Fibroblast of lung (primary cell): ENCODE results near the gene FLYWCH2. TPM values are rescaled to one million over a fixed set of nuclear protein-coding genes. Genes with fewer than 3 reads are reported as not detected.
A peak's percentile ranks its signal among the peaks of the same experiment; 100 is the strongest.

ENCODE experiments used
- DNase-seq, 2 donors: peaks; one replicate each; pipeline versions ENCODE4 v3.0.0 to v3.0.0-alpha.2; 2010; ENCODE audit warnings: low read depth in 2 of 2
- H2AFZ ChIP-seq: 2 replicates; pipeline ENCODE4 v1.5.1; 2012; ENCODE audit warnings: low read length, control low read depth, inconsistent platforms
- H3K27ac ChIP-seq: 2 replicates; pipeline ENCODE4 v1.5.1; 2011; ENCODE audit warnings: low read length, control low read depth; ENCODE audit not compliant: insufficient read depth
- H3K27me3 ChIP-seq: 2 replicates; pipeline ENCODE4 v1.5.1; 2011; ENCODE audit warnings: mild to moderate bottlenecking, low read length; ENCODE audit not compliant: control insufficient read depth, insufficient read depth
- H3K36me3 ChIP-seq: 2 replicates; pipeline ENCODE4 v1.5.1; 2011; ENCODE audit warnings: low read length; ENCODE audit not compliant: control insufficient read depth, insufficient read depth
- H3K4me1 ChIP-seq: 2 replicates; pipeline ENCODE4 v1.5.1; 2011; ENCODE audit warnings: low read length; ENCODE audit not compliant: control insufficient read depth, insufficient read depth; ENCODE audit errors: extremely low read depth
- H3K4me2 ChIP-seq: 2 replicates; pipeline ENCODE4 v1.5.1; 2011; ENCODE audit warnings: low read length, control low read depth; ENCODE audit not compliant: insufficient read depth; ENCODE audit errors: extremely low read depth
- H3K4me3 ChIP-seq, 4 experiments: fragments of 200-600 bp in 1 of 4; sonication (generic) in 1 of 4; replicated peaks in 1 of 4; 2 replicates each; pipeline ENCODE4 v1.5.1; 2011 to 2016; ENCODE audit warnings: low read length in 4 of 4, low read depth in 3 of 4, mild to moderate bottlenecking in 3 of 4, control low read depth in 2 of 4, inconsistent platforms in 1 of 4, mixed read lengths in 1 of 4; ENCODE audit not compliant: insufficient read depth in 1 of 4; ENCODE audit errors: control extremely low read depth in 1 of 4
- H3K79me2 ChIP-seq: 2 replicates; pipeline ENCODE4 v1.5.1; 2012; ENCODE audit warnings: mild to moderate bottlenecking, low read length, inconsistent platforms; ENCODE audit not compliant: control insufficient read depth, insufficient read depth
- H3K9ac ChIP-seq: 2 replicates; pipeline ENCODE4 v1.5.1; 2011; ENCODE audit warnings: mild to moderate bottlenecking, low read length, control low read depth; ENCODE audit not compliant: insufficient read depth
- H3K9me3 ChIP-seq: 2 replicates; pipeline ENCODE4 v1.5.1; 2012; ENCODE audit warnings: low read depth, low read length; ENCODE audit not compliant: control insufficient read depth, insufficient read depth
- H4K20me1 ChIP-seq: 2 replicates; pipeline ENCODE4 v1.5.1; 2011; ENCODE audit warnings: low read length; ENCODE audit not compliant: control insufficient read depth, insufficient read depth; ENCODE audit errors: extremely low read depth
- CTCF ChIP-seq, 2 donors: IDR thresholded peaks in 1 of 2; conservative IDR thresholded peaks in 1 of 2; 1 replicate in 1 of 2; 2 replicates in 1 of 2; pipeline ENCODE4 v1.5.1; 2011 to 2012; ENCODE audit warnings: low read length in 2 of 2, control low read depth in 1 of 2, inconsistent platforms in 1 of 2, low read depth in 1 of 2, mild to moderate bottlenecking in 1 of 2
- EZH2 ChIP-seq: IDR thresholded peaks from 2 replicates; pipeline ENCODE4 v1.5.1; 2012; ENCODE audit warnings: low read length, control low read depth, mild to moderate bottlenecking; ENCODE audit errors: missing control alignments
- polyA plus RNA-seq, 2 donors: library from polyadenylated mRNA; depleted of rRNA in 1 of 2; stranded (reverse) in 1 of 2; unstranded in 1 of 2; fragments of >200 nt; gene quantifications; 2 replicates each; pipeline ENCODE4 v1.2.1, GENCODE V29; 2011 to 2012; ENCODE audit warnings: missing spikeins in 1 of 2
- total RNA-seq: library from RNA; depleted of rRNA; stranded (reverse); fragments of >200 nt; gene quantifications from 2 replicates; pipeline ENCODE4 v1.2.1, GENCODE V29; 2014

Gene FLYWCH2
- total and polyA plus RNA-seq, 2 donors (not counting 1 experiment from before 2014, with no cell fraction given): 21.2 to 55.2 TPM

- Histone ChIP-seq H3K4me1 (no peaks in the 10 kb centered on the region), H4K20me1 (no peaks in the 10 kb centered on the region), H3K79me2 (no peaks in the 10 kb centered on the region), H3K27me3 (no peaks in the 10 kb centered on the region), H3K27ac (peak overlapping the region; percentile 91), H2AFZ (peak overlapping the region; percentile 97), H3K4me2 (peak overlapping the region; percentile 75), H3K9me3 (no peaks in the 10 kb centered on the region), H3K4me3 (peak overlapping the region; percentile 32 to 77 (median 60)), H3K9ac (peak overlapping the region; percentile 84), H3K36me3 (no peaks in the 10 kb centered on the region)
- no peak for DNase-seq
- no peak for TF ChIP-seq CTCF (conservative IDR thresholded peaks at IDR 0.05 in 1 of 2, IDR thresholded peaks at IDR 0.05 in 1 of 2; ENCODE audit: low read depth in 1 of 2, low read length in 2 of 2)
Measured at GRCh38 chr16:2867661-2867986, 15.4 kb upstream of the FLYWCH2 start.

- peak overlapping the region; percentile 91 for H3K27ac ChIP-seq
- H3K9ac ChIP-seq: peak overlapping the region; percentile 84
- H3K27me3 ChIP-seq: no peaks in the 10 kb centered on the region
- H2AFZ ChIP-seq: peak overlapping the region; percentile 97
- peak; percentile 91 to 92 for DNase-seq
- no peaks in the 10 kb centered on the region for H3K79me2 ChIP-seq
- no peaks in the 10 kb centered on the region for H3K9me3 ChIP-seq
- H3K36me3 ChIP-seq: no peaks in the 10 kb centered on the region
- no peaks in the 10 kb centered on the region for H4K20me1 ChIP-seq
- H3K4me3 ChIP-seq: peak overlapping the region; percentile 32 to 77 (median 60)
- peak overlapping the region; percentile 75 for H3K4me2 ChIP-seq
- peak; percentile 85 to 88 for TF ChIP-seq CTCF (conservative IDR thresholded peaks at IDR 0.05 in 1 of 2, IDR thresholded peaks at IDR 0.05 in 1 of 2; ENCODE audit: low read depth in 1 of 2, low read length in 2 of 2)
- no peak for TF ChIP-seq EZH2
- H3K4me1 ChIP-seq: no peaks in the 10 kb centered on the region
Measured at GRCh38 chr16:2867987-2868789, 14.8 kb upstream of the FLYWCH2 start.

- H3K4me1 ChIP-seq: no peaks in the 10 kb centered on the region
- DNase-seq: no peak
- no peaks in the 10 kb centered on the region for H4K20me1 ChIP-seq
- no peak overlapping the region for H3K27ac ChIP-seq
- no peak overlapping the region for H3K4me3 ChIP-seq
- no peak for TF ChIP-seq EZH2
- TF ChIP-seq CTCF (conservative IDR thresholded peaks at IDR 0.05 in 1 of 2, IDR thresholded peaks at IDR 0.05 in 1 of 2; ENCODE audit: low read depth in 1 of 2, low read length in 2 of 2): no peak
- H3K36me3 ChIP-seq: no peaks in the 10 kb centered on the region
- no peaks in the 10 kb centered on the region for H3K79me2 ChIP-seq
- no peak overlapping the region for H3K4me2 ChIP-seq
- H3K9ac ChIP-seq: no peak overlapping the region
- no peaks in the 10 kb centered on the region for H3K27me3 ChIP-seq
- H3K9me3 ChIP-seq: no peaks in the 10 kb centered on the region
- no peak overlapping the region for H2AFZ ChIP-seq
Measured at GRCh38 chr16:2871926-2872325, 11.1 kb upstream of the FLYWCH2 start.
